Neural cell (in vitro differentiated cells): Measurements from ENCODE around the gene KLF17. TPM values are rescaled to one million over a fixed set of nuclear protein-coding genes. Genes with fewer than 3 reads are reported as not detected.

ENCODE experiments used
- H2AFZ ChIP-seq: fragments of 200-600, 300-800 bp; sonication (generic), shearing (Covaris generic); 2 replicates; pipeline ENCODE4 v1.6.0; 2014; ENCODE audit warnings: low read depth, mild to moderate bottlenecking, antibody characterized with exemption, low read length, moderate library complexity
- H3F3A ChIP-seq: fragments of 200-600 bp; shearing (Covaris generic); 2 replicates; pipeline ENCODE4 v1.6.1; 2016; ENCODE audit warnings: mild to moderate bottlenecking, moderate library complexity, mixed read lengths, antibody characterized with exemption, low read length; ENCODE audit not compliant: insufficient read depth, poor library complexity, severe bottlenecking
- H3K27ac ChIP-seq: fragments of 200-600, 300-800 bp; sonication (generic), shearing (Covaris generic); 2 replicates; pipeline ENCODE4 v1.5.1; 2014; ENCODE audit warnings: mild to moderate bottlenecking, low read length, moderate library complexity
- H3K27me3 ChIP-seq: fragments of 300-800, 200-600 bp; sonication (generic), shearing (Covaris generic); 2 replicates; pipeline ENCODE4 v1.6.0; 2014; ENCODE audit warnings: mild to moderate bottlenecking, low read depth, low read length, moderate library complexity; ENCODE audit not compliant: insufficient read depth
- H3K36me3 ChIP-seq: fragments of 300-800, 200-600 bp; sonication (generic), shearing (Covaris generic); 2 replicates; pipeline ENCODE4 v1.5.1; 2014; ENCODE audit warnings: mild to moderate bottlenecking, antibody characterized with exemption, low read length, moderate library complexity; ENCODE audit not compliant: insufficient read depth
- H3K4me2 ChIP-seq: fragments of 300-800, 200-600 bp; sonication (generic), shearing (Covaris generic); 2 replicates; pipeline ENCODE4 v1.6.0; 2014; ENCODE audit warnings: mild to moderate bottlenecking, low read length
- H3K4me3 ChIP-seq: fragments of 300-800, 200-600 bp; sonication (generic), shearing (Covaris generic); 2 replicates; pipeline ENCODE4 v1.5.1; 2014; ENCODE audit warnings: mild to moderate bottlenecking, low read length, moderate library complexity
- H3K79me2 ChIP-seq: fragments of 200-600 bp; shearing (Covaris generic); replicated peaks from 2 replicates; pipeline ENCODE4 v1.6.0; 2014; ENCODE audit warnings: mild to moderate bottlenecking, low read length, moderate library complexity; ENCODE audit not compliant: insufficient read depth
- H3K9ac ChIP-seq: fragments of 300-800, 200-600 bp; sonication (generic), shearing (Covaris generic); 2 replicates; pipeline ENCODE4 v1.6.1; 2016; ENCODE audit warnings: mild to moderate bottlenecking, low read length, mixed read lengths
- H3K9me2 ChIP-seq: fragments of 200-600 bp; shearing (Covaris generic); 2 replicates; pipeline ENCODE4 v1.6.1; 2016; ENCODE audit warnings: mild to moderate bottlenecking, low read length, mixed read lengths; ENCODE audit not compliant: insufficient read depth
- H3K9me3 ChIP-seq: fragments of 200-600, 300-800 bp; sonication (generic), shearing (Covaris generic); 2 replicates; pipeline ENCODE4 v1.6.1; 2016; ENCODE audit warnings: mild to moderate bottlenecking, mixed run types, low read length, moderate library complexity, mixed read lengths
- H4K20me1 ChIP-seq: fragments of 200-600 bp; shearing (Covaris generic); 2 replicates; pipeline ENCODE4 v1.6.1; 2016; ENCODE audit warnings: mild to moderate bottlenecking, mixed run types; ENCODE audit not compliant: insufficient read depth
- CTCF ChIP-seq: fragments of 450-650 bp; IDR thresholded peaks from 2 replicates; pipeline ENCODE4 v1.5.1; 2014; ENCODE audit warnings: antibody characterized with exemption, mild to moderate bottlenecking, moderate library complexity; ENCODE audit not compliant: poor library complexity, severe bottlenecking
- EP300 ChIP-seq: fragments of 450-650 bp; conservative IDR thresholded peaks from 2 replicates; pipeline ENCODE4 v1.6.1; 2014; ENCODE audit warnings: antibody characterized with exemption, mild to moderate bottlenecking, moderate library complexity; ENCODE audit not compliant: poor library complexity, severe bottlenecking
- EZH2 ChIP-seq: fragments of 200-600, 300-800 bp; shearing (Covaris generic), sonication (generic); IDR thresholded peaks from 2 replicates; pipeline ENCODE4 v1.6.1; 2014; ENCODE audit warnings: antibody characterized with exemption, low read length, borderline replicate concordance, mild to moderate bottlenecking; ENCODE audit not compliant: insufficient read depth, poor library complexity, severe bottlenecking
- MXI1 ChIP-seq: fragments of 450-650 bp; conservative IDR thresholded peaks from 2 replicates; pipeline ENCODE4 v1.6.1; 2014; ENCODE audit warnings: antibody characterized with exemption, mild to moderate bottlenecking; ENCODE audit not compliant: poor library complexity, severe bottlenecking
- POLR2AphosphoS5 ChIP-seq: IDR thresholded peaks from 2 replicates; pipeline ENCODE4 v1.6.1; 2012
- RAD21 ChIP-seq: fragments of 450-650 bp; conservative IDR thresholded peaks from 2 replicates; pipeline ENCODE4 v1.6.1; 2014; ENCODE audit warnings: antibody characterized with exemption, mild to moderate bottlenecking, moderate library complexity
- REST ChIP-seq: IDR thresholded peaks from 2 replicates; pipeline ENCODE4 v1.6.1; 2012; ENCODE audit warnings: borderline replicate concordance
- SMC3 ChIP-seq: fragments of 450-650 bp; conservative IDR thresholded peaks from 2 replicates; pipeline ENCODE4 v1.6.1; 2014; ENCODE audit warnings: antibody characterized with exemption, mild to moderate bottlenecking, moderate library complexity; ENCODE audit not compliant: poor library complexity
- TAF1 ChIP-seq: IDR thresholded peaks from 2 replicates; pipeline ENCODE4 v1.6.1; 2012; ENCODE audit warnings: low read depth
- polyA plus RNA-seq: library from polyadenylated mRNA; depleted of rRNA; stranded (reverse); fragments of >200 nt; gene quantifications from 2 replicates; pipeline ENCODE4 v1.2.3, GENCODE V29; 2014

The KLF17 gene
- polyA plus RNA-seq, 1 donor from 2014 or later: not detected

GRCh38 chr1:44152692-44153091, 34.1 kb downstream of the KLF17 start:
- H3K79me2 ChIP-seq: no peaks in the 10 kb centered on the region
- no peak overlapping the region for H2AFZ ChIP-seq
- no peaks in the 10 kb centered on the region for H3F3A ChIP-seq
- TF ChIP-seq POLR2AphosphoS5: no peak
- H3K4me3 ChIP-seq: no peak overlapping the region
- H3K4me2 ChIP-seq: no peak overlapping the region
- no peaks in the 10 kb centered on the region for H3K27me3 ChIP-seq
- H3K9me2 ChIP-seq: no peaks in the 10 kb centered on the region
- H3K9me3 ChIP-seq: no peaks in the 10 kb centered on the region
- no peak overlapping the region for H3K9ac ChIP-seq
- no peaks in the 10 kb centered on the region for H3K36me3 ChIP-seq
- no peaks in the 10 kb centered on the region for H4K20me1 ChIP-seq
- H3K27ac ChIP-seq: no peak overlapping the region

- Histone ChIP-seq H3K9me3 (no peaks in the 10 kb centered on the region), H3F3A (no peaks in the 10 kb centered on the region), H3K9me2 (no peaks in the 10 kb centered on the region), H3K9ac (no peak overlapping the region), H3K27me3 (no peaks in the 10 kb centered on the region), H4K20me1 (no peaks in the 10 kb centered on the region), H2AFZ (no peak overlapping the region), H3K4me2 (no peak overlapping the region), H3K36me3 (no peaks in the 10 kb centered on the region), H3K79me2 (no peaks in the 10 kb centered on the region), H3K4me3 (no peak overlapping the region), H3K27ac (no peak overlapping the region)
- TF ChIP-seq CTCF: no peak
- TF ChIP-seq SMC3: no peak
- no peak for TF ChIP-seq POLR2AphosphoS5
- no peak for TF ChIP-seq REST
- no peak for TF ChIP-seq RAD21
- TF ChIP-seq MXI1: no peak
- TF ChIP-seq TAF1: no peak
- TF ChIP-seq EP300: no peak
- TF ChIP-seq EZH2: no peak
These were observed 35.4 kb downstream of the KLF17 start for GRCh38 chr1:44154049-44154448.

GRCh38 chr1:44157903-44158302, 39.3 kb downstream of the KLF17 start:
- Histone ChIP-seq H3K9ac (no peak overlapping the region), H2AFZ (no peak overlapping the region), H3K4me2 (no peak overlapping the region), H3K27me3 (no peaks in the 10 kb centered on the region), H3K79me2 (no peaks in the 10 kb centered on the region), H3K36me3 (no peaks in the 10 kb centered on the region), H3K4me3 (no peak overlapping the region), H3K9me3 (no peaks in the 10 kb centered on the region), H3F3A (no peaks in the 10 kb centered on the region), H3K27ac (no peak overlapping the region), H4K20me1 (no peaks in the 10 kb centered on the region), H3K9me2 (no peaks in the 10 kb centered on the region)
- TF ChIP-seq EZH2 (no peak), SMC3 (no peak), REST (no peak), EP300 (no peak), POLR2AphosphoS5 (no peak), TAF1 (no peak), MXI1 (no peak), RAD21 (no peak), CTCF (no peak)
